ENCODE measurements around the gene TOM1L2. TPM values are rescaled to one million over a fixed set of nuclear protein-coding genes. Genes with fewer than 3 reads are reported as not detected.

The TOM1L2 gene
- total RNA-seq, 3 donors from 2014 or later: 32.3 to 39.1 (median 36.4) TPM

DNA sequence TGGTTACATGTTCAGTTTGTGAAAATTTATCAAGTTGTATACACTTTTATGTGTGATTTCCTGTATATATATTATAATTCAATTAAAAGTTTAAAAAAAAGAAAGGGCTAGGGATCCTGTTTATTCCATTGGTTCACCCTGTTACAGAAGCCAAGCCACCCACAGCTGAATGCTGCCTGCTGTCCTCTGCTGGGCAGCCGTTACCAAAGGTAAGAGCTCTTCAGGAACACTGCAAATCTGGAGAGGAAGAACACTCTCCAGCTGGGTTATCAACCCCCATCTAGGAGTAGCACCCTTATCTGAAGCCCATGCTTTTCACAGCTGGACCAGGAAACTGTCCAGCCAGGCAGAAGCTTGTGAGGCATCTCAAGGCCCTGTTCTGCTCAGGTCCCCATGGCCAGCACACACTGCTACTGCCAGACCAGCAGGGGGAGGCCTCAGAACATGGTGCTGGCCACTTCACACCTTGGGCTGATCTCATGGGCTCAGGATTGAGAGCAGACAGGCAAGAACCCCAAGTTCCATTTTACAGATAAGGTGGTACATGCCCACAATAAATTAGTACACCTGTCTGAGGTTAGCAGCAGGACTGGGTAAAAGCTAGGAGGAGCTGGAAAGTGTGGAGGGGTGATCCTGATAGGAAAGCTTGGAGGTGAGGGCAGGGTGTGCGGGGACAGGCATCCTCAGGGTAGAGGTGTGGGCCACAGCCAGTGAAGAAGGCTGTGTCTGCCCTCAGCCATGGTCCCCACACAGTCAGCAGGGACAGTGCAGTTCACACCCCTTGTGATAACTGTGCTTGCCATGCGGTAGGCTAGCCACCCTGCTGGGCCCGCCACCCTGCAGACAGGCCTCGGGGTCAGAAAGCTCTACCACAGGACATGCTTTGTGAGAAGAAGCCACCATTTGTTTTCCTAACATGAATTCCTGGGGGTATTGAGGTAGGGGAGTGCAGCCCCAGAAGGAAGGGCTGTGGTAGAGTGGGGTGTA, 81.1 kb downstream of the TOM1L2 start:
- Histone ChIP-seq H3K27me3 (no peaks in the 10 kb centered on the region), H3K27ac (no peak overlapping the region), H3K4me3 (no peak overlapping the region), H3K9me3 (no peaks in the 10 kb centered on the region), H3K4me1 (no peaks in the 10 kb centered on the region), H3K36me3 (no peaks in the 10 kb centered on the region)
- TF ChIP-seq POLR2A (IDR thresholded peaks at IDR 0.05) (no peak), POLR2AphosphoS5 (IDR thresholded peaks at IDR 0.05) (no peak)
- TF ChIP-seq, protein P1, sequence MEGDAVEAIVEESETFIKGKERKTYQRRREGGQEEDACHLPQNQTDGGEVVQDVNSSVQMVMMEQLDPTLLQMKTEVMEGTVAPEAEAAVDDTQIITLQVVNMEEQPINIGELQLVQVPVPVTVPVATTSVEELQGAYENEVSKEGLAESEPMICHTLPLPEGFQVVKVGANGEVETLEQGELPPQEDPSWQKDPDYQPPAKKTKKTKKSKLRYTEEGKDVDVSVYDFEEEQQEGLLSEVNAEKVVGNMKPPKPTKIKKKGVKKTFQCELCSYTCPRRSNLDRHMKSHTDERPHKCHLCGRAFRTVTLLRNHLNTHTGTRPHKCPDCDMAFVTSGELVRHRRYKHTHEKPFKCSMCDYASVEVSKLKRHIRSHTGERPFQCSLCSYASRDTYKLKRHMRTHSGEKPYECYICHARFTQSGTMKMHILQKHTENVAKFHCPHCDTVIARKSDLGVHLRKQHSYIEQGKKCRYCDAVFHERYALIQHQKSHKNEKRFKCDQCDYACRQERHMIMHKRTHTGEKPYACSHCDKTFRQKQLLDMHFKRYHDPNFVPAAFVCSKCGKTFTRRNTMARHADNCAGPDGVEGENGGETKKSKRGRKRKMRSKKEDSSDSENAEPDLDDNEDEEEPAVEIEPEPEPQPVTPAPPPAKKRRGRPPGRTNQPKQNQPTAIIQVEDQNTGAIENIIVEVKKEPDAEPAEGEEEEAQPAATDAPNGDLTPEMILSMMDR (IDR thresholded peaks at IDR 0.05): peak in 2 of 3 donors; percentile 49 to 52
- DNase-seq (ENCODE audit: low spot score in 2 of 2): no peak
- intact Hi-C loops (cut with DNase I; ENCODE audit: low total_unique reads): no loop called here

DNA sequence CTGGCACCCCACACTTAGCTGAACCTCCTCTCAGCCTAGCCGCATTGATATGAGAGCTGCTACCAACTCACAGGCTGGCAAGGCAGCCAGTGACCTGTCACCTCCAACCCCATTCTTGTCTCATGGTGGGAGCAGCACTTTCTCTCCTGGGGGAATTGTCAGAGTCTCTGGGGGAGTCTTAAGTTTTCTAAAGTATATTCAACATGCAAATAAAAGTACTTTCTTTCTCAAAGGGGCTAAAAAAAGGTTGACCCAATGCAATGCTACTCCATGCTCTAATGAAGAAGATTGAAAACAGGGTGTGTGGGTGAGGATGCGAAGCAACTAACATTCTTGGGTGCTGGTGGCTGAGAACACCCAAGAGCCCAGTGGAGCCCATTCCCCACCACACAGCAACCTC, 82.3 kb downstream of the TOM1L2 start:
- H3K4me3 ChIP-seq: no peak overlapping the region
- no peak overlapping the region for H3K27ac ChIP-seq
- intact Hi-C loops (cut with DNase I; ENCODE audit: low total_unique reads): no loop called here
- H3K27me3 ChIP-seq: no peaks in the 10 kb centered on the region
- no peaks in the 10 kb centered on the region for H3K4me1 ChIP-seq
- no peak for TF ChIP-seq POLR2A (IDR thresholded peaks at IDR 0.05)
- TF ChIP-seq POLR2AphosphoS5 (IDR thresholded peaks at IDR 0.05): no peak
- TF ChIP-seq, protein P1 (IDR thresholded peaks at IDR 0.05): no peak
- no peaks in the 10 kb centered on the region for H3K36me3 ChIP-seq
- no peaks in the 10 kb centered on the region for H3K9me3 ChIP-seq
- DNase-seq (ENCODE audit: low spot score in 2 of 2): no peak

DNA sequence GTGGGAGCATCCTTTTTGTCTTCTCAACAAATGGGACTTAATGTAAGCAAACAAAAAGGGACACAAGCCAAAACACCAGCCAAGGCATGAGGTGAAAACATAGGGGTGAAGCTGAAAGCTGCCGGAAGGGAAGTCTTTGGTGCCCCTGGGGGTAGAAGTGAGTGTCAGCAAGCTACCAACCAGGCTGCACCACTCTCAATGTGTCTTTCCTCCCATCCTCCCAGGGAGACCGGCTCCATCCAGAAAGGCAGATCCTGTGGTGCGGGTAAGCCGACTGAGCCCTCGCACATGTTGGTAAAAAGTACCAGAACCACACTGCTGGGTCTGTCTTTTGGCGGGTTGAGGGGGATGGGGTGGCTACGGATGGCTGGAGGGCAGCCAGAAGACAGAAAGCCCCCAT, 83.4 kb downstream of the TOM1L2 start:
- H3K36me3 ChIP-seq: no peaks in the 10 kb centered on the region
- TF ChIP-seq POLR2A (IDR thresholded peaks at IDR 0.05) (no peak), POLR2AphosphoS5 (IDR thresholded peaks at IDR 0.05) (no peak)
- TF ChIP-seq, protein P1 (IDR thresholded peaks at IDR 0.05): no peak
- no peaks in the 10 kb centered on the region for H3K27me3 ChIP-seq
- H3K4me3 ChIP-seq: no peak overlapping the region
- H3K27ac ChIP-seq: no peak overlapping the region
- H3K9me3 ChIP-seq: no peaks in the 10 kb centered on the region
- no peaks in the 10 kb centered on the region for H3K4me1 ChIP-seq
- no peak for DNase-seq (ENCODE audit: low spot score in 2 of 2)
- intact Hi-C loops (cut with DNase I; ENCODE audit: low total_unique reads): no loop called here

DNA sequence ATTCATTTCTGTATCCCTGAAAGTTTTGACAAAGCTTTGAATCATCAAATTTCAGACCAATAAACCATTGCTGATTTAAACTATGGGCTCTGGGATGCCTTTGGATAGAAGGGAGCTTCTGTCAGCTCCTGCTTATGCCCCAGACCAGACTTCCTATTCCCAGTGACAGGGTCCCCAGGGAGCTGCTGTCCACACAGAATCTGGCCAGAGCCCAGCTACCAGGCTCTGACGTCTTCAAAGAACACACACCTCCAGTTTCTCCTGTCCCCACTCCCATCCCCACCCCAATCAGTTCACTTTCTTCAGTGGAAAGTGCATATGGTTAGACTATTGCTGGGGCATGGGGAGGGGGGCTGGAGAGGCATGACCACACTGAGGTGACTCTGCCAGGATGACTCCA, 83.8 kb downstream of the TOM1L2 start:
- Histone ChIP-seq H3K4me3 (no peak overlapping the region), H3K9me3 (no peaks in the 10 kb centered on the region), H3K36me3 (no peaks in the 10 kb centered on the region), H3K27me3 (no peaks in the 10 kb centered on the region), H3K27ac (no peak overlapping the region), H3K4me1 (no peaks in the 10 kb centered on the region)
- intact Hi-C loops (cut with DNase I; ENCODE audit: low total_unique reads): no loop called here
- no peak for DNase-seq (ENCODE audit: low spot score in 2 of 2)
- TF ChIP-seq, protein P1 (IDR thresholded peaks at IDR 0.05): no peak
- TF ChIP-seq POLR2A (IDR thresholded peaks at IDR 0.05): no peak

DNA sequence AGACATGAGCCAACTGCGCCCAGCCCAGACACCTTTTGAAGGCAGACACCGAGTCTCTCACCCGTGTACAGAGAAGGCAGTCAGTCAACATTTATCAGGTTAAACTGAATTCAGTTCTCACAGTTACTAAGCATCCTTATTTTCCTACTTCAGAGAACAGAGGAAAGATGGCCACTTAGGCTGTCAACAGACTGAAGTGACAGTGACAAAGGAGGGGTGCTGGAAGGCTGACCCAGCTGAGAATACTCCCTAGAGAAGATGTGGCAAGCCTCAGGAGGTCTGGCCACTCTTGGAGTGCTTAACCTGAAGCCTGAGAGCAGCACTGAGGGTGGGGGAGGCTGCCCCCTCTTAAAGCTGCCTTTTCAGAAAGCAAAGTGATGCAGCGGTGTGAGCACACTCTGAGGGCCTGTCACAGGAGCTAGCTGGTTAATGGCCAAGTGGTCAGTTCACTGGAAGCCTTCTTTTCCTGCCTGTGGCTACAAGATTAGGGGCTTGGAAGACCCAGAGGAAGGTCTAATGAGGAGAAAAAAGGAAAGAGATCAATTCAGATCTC, 84.4 kb downstream of the TOM1L2 start:
- no peak for TF ChIP-seq POLR2AphosphoS5 (IDR thresholded peaks at IDR 0.05)
- TF ChIP-seq POLR2A (IDR thresholded peaks at IDR 0.05): no peak
- TF ChIP-seq, protein P1 (IDR thresholded peaks at IDR 0.05): no peak
- H3K27ac ChIP-seq: no peak overlapping the region
- H3K4me3 ChIP-seq: no peak overlapping the region
- H3K4me1 ChIP-seq: no peaks in the 10 kb centered on the region
- intact Hi-C loops (cut with DNase I; ENCODE audit: low total_unique reads): no loop called here
- H3K27me3 ChIP-seq: no peaks in the 10 kb centered on the region
- DNase-seq (ENCODE audit: low spot score in 2 of 2): no peak
- H3K36me3 ChIP-seq: no peaks in the 10 kb centered on the region
- H3K9me3 ChIP-seq: no peaks in the 10 kb centered on the region

Data from breast epithelium (tissue), 4 donors.